HG02763 (cell line): ENCODE measurements around the gene KDM4B.

Experiments
- ATAC-seq: cut with Tn5 transposase; IDR thresholded peaks from one replicate; pipeline ENCODE4 v1.9.1; 2021; ENCODE audit warnings: mild to moderate bottlenecking, moderate library complexity; ENCODE audit not compliant: unreplicated experiment

The KDM4B gene

GRCh38 chr19:5031231-5032100 is 62.6 kb downstream of the KDM4B start:
- no peak for ATAC-seq

DNA sequence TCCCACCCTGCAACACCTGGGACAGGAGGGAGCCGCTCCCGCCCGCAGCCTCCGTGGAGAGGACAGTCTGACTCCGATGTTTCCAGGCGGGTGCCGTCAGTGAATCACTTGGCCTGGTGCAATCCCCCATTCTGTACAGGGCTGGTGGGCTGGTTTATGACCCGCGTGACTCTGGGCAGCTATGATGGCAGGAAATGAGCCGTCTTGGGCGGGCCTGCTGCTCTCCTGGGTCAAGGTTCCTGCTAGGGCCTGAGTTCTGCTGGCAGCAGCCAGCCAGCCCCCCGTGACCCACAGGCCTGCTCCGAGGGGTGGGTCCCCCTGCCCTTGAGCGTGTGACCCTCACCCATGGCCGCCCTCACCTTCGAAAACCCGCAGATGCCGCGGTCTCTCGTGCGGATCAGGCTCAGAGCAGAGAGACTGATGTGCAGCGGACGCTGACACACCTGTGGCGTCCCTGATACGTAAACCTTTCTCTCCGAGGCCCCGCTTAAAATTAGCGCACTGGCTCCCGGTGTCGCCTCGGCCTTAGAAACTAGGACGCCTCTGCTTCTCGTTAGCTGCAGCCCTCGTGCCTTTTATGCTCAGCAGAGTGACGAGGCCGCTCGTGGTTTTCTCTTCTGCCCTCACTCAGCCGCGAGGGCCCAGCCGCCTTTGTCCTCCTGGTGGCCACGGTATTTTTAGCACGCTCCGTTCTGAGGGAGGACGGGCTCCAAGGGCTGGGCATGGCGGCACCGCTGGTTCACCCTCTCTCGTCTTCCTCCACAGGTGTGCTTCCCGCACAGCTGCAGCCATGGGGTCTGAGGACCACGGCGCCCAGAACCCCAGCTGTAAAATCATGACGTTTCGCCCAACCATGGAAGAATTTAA is 63.4 kb downstream of the KDM4B start:
- ATAC-seq, result no peak

- ATAC-seq, result no peak
These were observed 66.3 kb downstream of the KDM4B start for GRCh38 chr19:5035105-5035761.

DNA sequence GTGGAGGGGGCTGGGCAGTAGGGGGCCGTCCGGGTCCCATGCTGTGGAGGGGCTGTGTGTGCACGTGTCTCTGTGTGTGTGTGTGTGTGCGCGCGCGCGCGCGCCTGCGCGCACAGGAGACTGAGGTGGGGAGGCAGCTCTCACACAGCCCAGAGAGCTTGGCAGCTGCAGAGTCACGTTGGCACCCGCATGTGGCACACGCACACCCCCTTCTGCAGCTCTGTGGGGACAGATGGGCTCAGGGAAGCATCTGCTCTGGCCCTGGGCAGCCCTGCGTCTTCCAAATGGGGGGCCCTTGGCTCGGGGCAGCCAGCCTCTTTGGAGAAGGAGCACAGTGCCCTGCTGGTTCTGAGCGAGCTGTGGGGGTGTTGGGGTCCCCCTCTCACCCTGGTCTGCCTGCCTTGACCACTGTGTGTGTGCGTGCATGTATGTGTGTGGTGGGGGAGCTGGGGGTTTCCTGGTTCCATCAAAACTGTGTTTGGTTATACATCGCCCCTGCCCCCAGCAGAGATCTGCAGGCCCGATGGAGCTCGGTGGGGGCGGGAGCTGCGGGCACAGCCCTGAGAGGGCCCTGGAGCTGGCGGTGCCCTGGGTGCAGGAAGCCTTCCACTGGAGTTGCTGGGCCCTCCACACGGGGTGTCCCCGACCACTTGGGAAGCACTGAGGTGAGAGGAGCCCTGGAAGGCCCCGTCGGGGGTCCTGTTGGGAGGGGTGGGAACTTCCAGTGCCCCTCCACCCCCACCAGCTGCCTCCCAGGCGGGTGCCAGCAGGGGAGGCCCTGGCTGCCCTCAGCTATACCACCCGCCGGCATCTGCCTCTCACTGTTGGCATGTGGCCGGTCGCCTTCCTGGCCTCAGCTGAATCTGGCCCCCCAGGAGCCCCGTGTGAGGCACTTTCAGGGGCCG is 67.1 kb downstream of the KDM4B start:
- no peak for ATAC-seq

- no peak for ATAC-seq
These were observed 68.0 kb downstream of the KDM4B start for GRCh38 chr19:5036698-5037563.

- ATAC-seq, result no peak
These were observed 69.0 kb downstream of the KDM4B start for GRCh38 chr19:5037936-5038335.

DNA sequence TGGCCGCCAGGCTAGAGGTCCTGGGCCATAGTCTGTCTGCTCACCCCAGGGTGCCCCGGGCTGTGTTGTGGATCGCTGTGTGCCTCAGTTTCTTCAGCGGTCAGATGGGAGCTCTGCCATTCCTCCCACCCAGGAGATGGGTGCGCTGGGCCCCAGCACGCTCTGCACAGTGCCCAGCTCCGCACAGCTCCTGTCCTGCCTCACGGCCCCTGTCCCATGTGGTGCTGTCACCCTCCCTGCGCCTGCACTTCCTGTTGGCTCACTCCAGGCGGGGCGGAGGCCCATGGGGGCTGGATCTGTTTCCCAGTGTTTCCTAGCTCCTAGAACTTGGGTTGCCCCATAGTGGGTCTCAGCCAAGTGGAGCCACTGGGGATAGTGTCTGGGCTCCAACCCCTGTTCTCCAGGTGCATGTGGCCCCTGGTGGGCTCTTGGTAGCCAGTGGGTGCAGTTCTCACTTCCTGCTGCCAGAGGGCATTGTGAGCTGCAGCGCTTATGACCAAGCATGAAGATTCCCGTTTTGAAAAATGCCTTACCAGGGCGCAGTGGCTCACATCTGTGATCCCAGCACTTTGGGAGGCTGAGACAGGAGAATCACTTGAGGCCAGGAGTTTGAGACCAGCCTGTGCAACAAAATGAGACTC is 69.8 kb downstream of the KDM4B start:
- ATAC-seq, result no peak

- ATAC-seq, result no peak
These were observed 71.0 kb downstream of the KDM4B start for GRCh38 chr19:5039642-5040543.

DNA sequence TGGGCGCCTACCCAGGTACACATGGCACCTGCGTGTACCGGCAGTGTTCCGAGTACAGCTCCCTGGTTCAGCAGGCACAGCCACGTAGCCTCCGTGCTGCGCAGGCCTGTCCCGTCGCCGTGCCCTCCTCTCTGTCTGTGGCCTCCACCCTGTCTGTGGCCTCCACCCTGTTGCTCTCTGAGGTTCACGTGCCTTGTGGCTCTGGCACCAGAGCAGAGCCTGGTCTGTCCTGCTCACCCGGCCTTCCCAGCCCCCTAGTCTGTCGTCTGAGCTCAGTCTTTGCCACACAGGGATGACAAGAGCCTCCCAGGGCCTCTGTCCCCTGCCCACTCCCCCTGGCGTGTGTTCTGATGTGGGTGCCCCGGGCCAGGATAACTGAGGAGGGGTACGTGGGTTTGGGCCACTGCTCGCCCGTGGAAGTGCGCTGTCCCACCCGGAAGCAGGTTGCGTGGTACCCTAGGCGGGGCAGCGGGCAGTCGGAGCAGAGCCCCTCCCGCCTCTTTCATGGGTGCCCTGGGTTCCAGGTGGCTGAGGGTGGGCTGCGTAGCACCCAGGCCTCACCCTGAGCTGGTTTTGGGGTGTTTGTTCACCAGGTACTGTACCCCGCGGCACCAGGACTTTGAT is 71.7 kb downstream of the KDM4B start:
- no peak for ATAC-seq

DNA sequence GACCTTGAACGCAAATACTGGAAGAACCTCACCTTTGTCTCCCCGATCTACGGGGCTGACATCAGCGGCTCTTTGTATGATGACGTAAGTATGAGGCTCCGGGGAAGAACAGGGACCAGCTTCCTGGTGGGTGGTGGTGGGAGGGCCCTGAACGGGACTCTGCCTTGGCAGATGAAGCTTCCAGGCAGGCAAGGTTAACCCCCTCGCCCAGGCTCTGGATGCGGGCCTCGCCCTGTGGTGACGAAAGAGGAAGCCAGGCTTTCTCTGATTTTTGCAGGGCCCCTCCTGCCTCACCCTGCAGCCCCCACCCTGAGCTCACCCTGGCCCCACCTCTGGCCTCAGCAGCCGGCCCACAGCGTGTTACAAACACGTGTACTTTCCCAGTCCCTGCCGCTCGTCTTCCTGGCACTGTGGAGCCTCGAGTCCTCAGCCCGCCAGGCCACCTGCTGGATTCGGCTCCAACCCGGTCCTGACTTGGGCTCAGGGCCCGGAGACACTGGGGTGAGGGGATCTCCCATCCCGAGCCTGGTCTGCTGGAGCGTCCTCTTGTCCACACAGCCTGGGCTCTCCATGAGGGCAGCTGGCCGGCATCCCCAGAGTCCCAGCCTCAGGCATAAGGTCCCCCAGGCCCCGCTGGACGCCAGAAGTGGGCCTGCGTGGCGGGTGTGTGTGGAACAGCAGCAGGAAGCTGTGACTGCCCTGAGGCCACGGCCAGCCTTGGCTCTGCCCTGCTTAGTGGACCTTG is 72.4 kb downstream of the KDM4B start:
- ATAC-seq, result no peak

DNA sequence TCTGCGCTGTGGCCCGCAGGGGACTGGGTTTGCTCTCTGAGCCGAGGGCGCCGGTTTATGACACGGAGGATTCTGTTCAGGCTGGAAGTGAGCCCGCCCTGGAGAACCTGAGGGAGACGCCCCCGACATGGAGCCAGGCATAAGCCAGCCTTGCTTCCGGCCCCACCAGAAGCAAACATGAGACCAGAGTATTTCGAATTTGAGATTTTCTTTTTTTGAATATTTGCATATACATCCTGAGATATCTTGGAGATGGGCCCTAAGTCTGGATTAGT is 72.9 kb downstream of the KDM4B start:
- ATAC-seq, result no peak

DNA sequence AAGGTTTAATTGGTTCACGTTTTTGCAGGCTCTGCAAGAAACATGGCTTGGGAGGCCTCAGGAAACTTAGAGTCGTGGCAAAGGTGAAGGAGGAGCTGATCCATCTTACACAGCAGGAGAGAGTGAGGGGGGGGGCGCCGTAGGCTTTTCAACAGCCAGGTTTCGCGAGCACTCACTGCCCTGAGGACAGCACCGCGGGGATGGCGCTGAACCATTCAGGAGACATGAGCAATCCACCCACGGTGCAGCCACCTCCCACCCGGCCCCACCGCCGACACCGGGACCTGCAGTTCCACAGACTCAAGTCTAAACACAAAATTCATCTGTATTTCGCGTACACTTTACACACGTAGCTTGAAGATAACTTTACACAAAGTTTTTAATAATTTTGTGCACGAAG is 73.6 kb downstream of the KDM4B start:
- ATAC-seq, result no peak

- no peak for ATAC-seq
These were observed 76.1 kb downstream of the KDM4B start for GRCh38 chr19:5045029-5045428.

GRCh38 chr19:5045956-5046338 is 77.0 kb downstream of the KDM4B start:
- no peak for ATAC-seq

- ATAC-seq, result no peak
These were observed 77.6 kb downstream of the KDM4B start for GRCh38 chr19:5046339-5047039.

GRCh38 chr19:5047251-5047935 is 78.5 kb downstream of the KDM4B start:
- no peak for ATAC-seq
